Measurements from ENCODE around the gene FOXA3.

The FOXA3 gene

GRCh38 chr19:45908956-45909355 is 44.8 kb downstream of the FOXA3 start:
- no peaks in the 10 kb centered on the region for H3K36me3 ChIP-seq (ENCODE audit: low read length)
- H3K27ac ChIP-seq (ENCODE audit: low read depth, low read length), result no peak overlapping the region
- no peak overlapping the region for H2AFZ ChIP-seq (ENCODE audit: low read depth, low read length, severe bottlenecking)
- no peaks in the 10 kb centered on the region for H3K9me2 ChIP-seq (replicated peaks; ENCODE audit: insufficient read depth, low read length)
- no peaks in the 10 kb centered on the region for H3K9me3 ChIP-seq (ENCODE audit: insufficient read depth, low read length)
- H3K4me2 ChIP-seq (ENCODE audit: low read depth, low read length, poor library complexity, severe bottlenecking), result no peak overlapping the region
- no peaks in the 10 kb centered on the region for H3K27me3 ChIP-seq (ENCODE audit: low read length)
- TF ChIP-seq, protein P1, sequence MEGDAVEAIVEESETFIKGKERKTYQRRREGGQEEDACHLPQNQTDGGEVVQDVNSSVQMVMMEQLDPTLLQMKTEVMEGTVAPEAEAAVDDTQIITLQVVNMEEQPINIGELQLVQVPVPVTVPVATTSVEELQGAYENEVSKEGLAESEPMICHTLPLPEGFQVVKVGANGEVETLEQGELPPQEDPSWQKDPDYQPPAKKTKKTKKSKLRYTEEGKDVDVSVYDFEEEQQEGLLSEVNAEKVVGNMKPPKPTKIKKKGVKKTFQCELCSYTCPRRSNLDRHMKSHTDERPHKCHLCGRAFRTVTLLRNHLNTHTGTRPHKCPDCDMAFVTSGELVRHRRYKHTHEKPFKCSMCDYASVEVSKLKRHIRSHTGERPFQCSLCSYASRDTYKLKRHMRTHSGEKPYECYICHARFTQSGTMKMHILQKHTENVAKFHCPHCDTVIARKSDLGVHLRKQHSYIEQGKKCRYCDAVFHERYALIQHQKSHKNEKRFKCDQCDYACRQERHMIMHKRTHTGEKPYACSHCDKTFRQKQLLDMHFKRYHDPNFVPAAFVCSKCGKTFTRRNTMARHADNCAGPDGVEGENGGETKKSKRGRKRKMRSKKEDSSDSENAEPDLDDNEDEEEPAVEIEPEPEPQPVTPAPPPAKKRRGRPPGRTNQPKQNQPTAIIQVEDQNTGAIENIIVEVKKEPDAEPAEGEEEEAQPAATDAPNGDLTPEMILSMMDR (IDR thresholded peaks at IDR 0.05; ENCODE audit: insufficient read depth, low read length, poor library complexity, severe bottlenecking), result no peak
- TF ChIP-seq EZH2phosphoT487 (conservative IDR thresholded peaks at IDR 0.05; ENCODE audit: low read length), result no peak
- no peaks in the 10 kb centered on the region for H4K20me1 ChIP-seq (ENCODE audit: low read depth, low read length)
- no peaks in the 10 kb centered on the region for H3K79me2 ChIP-seq (ENCODE audit: insufficient read depth, low read length)
- no peaks in the 10 kb centered on the region for H3F3A ChIP-seq (ENCODE audit: insufficient read depth)
- H3K4me3 ChIP-seq (ENCODE audit: insufficient read depth, low read length, poor library complexity, severe bottlenecking), result no peak overlapping the region
- H3K9ac ChIP-seq (ENCODE audit: low read length), result no peak overlapping the region

GRCh38 chr19:45911291-45911690 is 47.2 kb downstream of the FOXA3 start:
- no peaks in the 10 kb centered on the region for H4K20me1 ChIP-seq (ENCODE audit: low read depth, low read length)
- no peak overlapping the region for H3K4me2 ChIP-seq (ENCODE audit: low read depth, low read length, poor library complexity, severe bottlenecking)
- no peaks in the 10 kb centered on the region for H3K9me2 ChIP-seq (replicated peaks; ENCODE audit: insufficient read depth, low read length)
- no peaks in the 10 kb centered on the region for H3K36me3 ChIP-seq (ENCODE audit: low read length)
- H2AFZ ChIP-seq (ENCODE audit: low read depth, low read length, severe bottlenecking), result no peak overlapping the region
- H3K9ac ChIP-seq (ENCODE audit: low read length), result no peak overlapping the region
- TF ChIP-seq EZH2phosphoT487 (conservative IDR thresholded peaks at IDR 0.05; ENCODE audit: low read length), result no peak
- TF ChIP-seq, protein P1 (IDR thresholded peaks at IDR 0.05; ENCODE audit: insufficient read depth, low read length, poor library complexity, severe bottlenecking), result no peak
- H3F3A ChIP-seq (ENCODE audit: insufficient read depth), result no peaks in the 10 kb centered on the region
- no peak overlapping the region for H3K27ac ChIP-seq (ENCODE audit: low read depth, low read length)
- no peak overlapping the region for H3K4me3 ChIP-seq (ENCODE audit: insufficient read depth, low read length, poor library complexity, severe bottlenecking)
- H3K27me3 ChIP-seq (ENCODE audit: low read length), result no peaks in the 10 kb centered on the region
- no peaks in the 10 kb centered on the region for H3K79me2 ChIP-seq (ENCODE audit: insufficient read depth, low read length)
- H3K9me3 ChIP-seq (ENCODE audit: insufficient read depth, low read length), result no peaks in the 10 kb centered on the region

DNA sequence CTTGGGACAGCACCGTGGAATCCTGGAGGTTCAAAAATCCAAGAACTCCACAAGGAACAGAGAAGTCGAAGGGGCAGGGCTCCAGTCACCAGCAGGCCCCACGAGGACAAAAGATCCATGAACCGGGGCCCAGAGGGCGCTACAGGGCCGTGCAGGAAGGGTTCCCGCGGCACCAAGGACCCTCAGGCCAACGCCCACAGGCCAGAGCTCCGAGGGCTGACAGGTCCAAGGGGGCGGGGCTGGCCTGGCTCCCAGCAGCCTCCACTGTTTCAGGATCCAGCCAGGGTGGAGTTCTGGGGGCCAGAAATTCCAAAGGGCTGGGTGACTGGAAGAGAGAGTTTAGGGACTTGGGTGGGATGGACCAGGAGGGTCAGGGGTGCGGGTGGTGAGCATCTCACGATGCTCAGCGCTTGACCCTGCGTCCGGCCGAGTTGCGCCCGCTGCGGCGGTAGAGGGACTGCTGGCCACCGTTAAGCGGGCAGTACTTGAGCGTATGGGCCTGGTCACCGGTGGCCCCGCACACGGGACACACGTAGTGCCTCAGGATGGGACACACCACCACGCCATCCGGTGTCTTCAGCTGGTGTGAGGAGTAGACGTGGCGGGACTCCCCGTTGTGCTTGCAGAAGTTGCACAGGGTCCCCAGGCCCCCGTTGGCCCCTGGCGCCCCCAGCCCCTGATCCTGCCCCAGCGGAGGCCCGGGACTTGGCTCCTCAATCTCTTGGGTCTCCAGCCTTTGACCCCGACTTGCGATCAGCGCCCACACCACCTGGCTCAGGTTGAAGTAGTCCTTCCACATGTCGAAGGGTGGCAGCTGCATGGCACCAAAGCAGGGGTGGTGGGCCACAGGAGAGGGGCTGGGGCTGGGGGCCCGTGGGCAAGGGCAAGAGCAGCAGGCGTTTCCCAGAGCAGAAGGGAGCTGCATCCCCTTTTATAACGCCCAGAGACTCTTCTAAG is 50.0 kb downstream of the FOXA3 start, which contains the start of gene NANOS2:
Gene NANOS2, minus strand, starts transcription at position 905 of the 957 bp plus-strand sequence. Its CDS starts 85 bp downstream, at position 820.
- Histone ChIP-seq H3K9me2 (replicated peaks; ENCODE audit: insufficient read depth, low read length) (no peaks in the 10 kb centered on the region), H3K36me3 (ENCODE audit: low read length) (no peaks in the 10 kb centered on the region), H3K9me3 (ENCODE audit: insufficient read depth, low read length) (no peaks in the 10 kb centered on the region), H2AFZ (ENCODE audit: low read depth, low read length, severe bottlenecking) (no peak within 1 kb of the TSS), H3K4me3 (ENCODE audit: insufficient read depth, low read length, poor library complexity, severe bottlenecking) (no peak within 1 kb of the TSS), H4K20me1 (ENCODE audit: low read depth, low read length) (no peaks in the 10 kb centered on the region), H3K79me2 (ENCODE audit: insufficient read depth, low read length) (no peaks in the 10 kb centered on the region), H3K27me3 (ENCODE audit: low read length) (no peaks in the 10 kb centered on the region), H3K4me2 (ENCODE audit: low read depth, low read length, poor library complexity, severe bottlenecking) (no peak within 1 kb of the TSS), H3F3A (ENCODE audit: insufficient read depth) (no peaks in the 10 kb centered on the region), H3K27ac (ENCODE audit: low read depth, low read length) (no peak within 1 kb of the TSS), H3K9ac (ENCODE audit: low read length) (no peak within 1 kb of the TSS)
- no peak for TF ChIP-seq EZH2phosphoT487 (conservative IDR thresholded peaks at IDR 0.05; ENCODE audit: low read length)
- TF ChIP-seq, protein P1 (IDR thresholded peaks at IDR 0.05; ENCODE audit: insufficient read depth, low read length, poor library complexity, severe bottlenecking), result no peak
